GM12801 (cell line): Measurements from ENCODE around the gene REEP1.

ENCODE experiments used
- TF ChIP-seq, protein P1 (sequence below): IDR thresholded peaks from one replicate; pipeline ENCODE4 v1.5.1; 2011; ENCODE audit warnings: control low read depth; ENCODE audit not compliant: insufficient read length; ENCODE audit errors: extremely low read depth

REEP1 gene

DNA sequence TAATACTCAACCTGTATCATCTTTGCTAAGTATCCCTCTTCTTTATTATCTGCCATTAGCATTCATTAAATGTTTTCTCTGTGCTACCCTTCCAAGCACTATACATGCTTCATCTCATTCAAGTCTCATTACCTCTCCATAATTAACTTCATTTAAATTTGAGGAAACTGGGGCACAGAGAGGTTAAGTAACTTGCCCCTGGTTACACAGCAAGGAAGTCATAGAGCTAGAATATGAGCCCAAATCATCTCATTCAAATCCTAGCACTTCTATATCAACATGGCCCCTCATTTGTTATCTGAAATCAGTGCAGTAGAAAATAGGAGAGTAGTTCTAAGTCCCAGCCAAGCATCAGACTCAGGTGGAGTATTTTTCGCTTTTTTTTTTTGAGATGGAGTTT lies 133.8 kb downstream of the REEP1 start:
- TF ChIP-seq, protein P1, sequence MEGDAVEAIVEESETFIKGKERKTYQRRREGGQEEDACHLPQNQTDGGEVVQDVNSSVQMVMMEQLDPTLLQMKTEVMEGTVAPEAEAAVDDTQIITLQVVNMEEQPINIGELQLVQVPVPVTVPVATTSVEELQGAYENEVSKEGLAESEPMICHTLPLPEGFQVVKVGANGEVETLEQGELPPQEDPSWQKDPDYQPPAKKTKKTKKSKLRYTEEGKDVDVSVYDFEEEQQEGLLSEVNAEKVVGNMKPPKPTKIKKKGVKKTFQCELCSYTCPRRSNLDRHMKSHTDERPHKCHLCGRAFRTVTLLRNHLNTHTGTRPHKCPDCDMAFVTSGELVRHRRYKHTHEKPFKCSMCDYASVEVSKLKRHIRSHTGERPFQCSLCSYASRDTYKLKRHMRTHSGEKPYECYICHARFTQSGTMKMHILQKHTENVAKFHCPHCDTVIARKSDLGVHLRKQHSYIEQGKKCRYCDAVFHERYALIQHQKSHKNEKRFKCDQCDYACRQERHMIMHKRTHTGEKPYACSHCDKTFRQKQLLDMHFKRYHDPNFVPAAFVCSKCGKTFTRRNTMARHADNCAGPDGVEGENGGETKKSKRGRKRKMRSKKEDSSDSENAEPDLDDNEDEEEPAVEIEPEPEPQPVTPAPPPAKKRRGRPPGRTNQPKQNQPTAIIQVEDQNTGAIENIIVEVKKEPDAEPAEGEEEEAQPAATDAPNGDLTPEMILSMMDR, result no peak

GRCh38 chr2:86202702-86203101 lies 134.7 kb downstream of the REEP1 start:
- TF ChIP-seq, protein P1, result no peak

- TF ChIP-seq, protein P1, result no peak
These were observed 135.1 kb downstream of the REEP1 start for GRCh38 chr2:86202336-86202692.

DNA sequence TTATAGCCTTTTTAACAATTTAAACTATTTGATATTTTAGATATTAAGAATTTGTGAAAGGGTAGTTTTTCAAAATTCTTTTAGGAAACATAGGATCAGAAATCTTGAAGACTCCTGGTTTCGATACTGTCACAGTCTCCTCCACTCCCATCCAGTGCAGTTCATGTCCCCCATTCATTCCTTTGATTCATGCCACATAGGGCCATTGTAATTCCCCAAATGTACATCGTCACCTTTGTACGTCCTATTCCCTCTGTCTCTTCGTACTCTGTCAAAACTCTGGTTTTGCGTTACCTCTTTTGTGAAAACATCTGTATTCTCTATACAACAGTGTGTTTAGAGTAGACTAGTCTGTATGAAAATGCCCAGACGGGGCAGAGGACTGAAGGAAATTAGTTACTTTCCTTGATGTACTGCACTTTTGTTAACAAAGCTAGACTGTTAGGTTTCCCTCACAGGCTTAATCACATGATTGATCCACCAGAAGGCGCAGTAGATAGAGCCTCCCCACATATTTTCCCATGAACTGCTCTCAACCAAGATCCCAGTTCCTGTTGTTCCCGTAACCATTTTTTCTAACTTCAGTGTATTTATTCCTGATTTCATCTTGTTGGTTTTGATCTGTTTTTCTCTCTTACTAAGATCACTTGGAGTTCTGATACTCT lies 135.6 kb downstream of the REEP1 start:
- TF ChIP-seq, protein P1, result no peak

- TF ChIP-seq, protein P1, result no peak
These were observed 137.6 kb downstream of the REEP1 start for GRCh38 chr2:86199834-86200177.

DNA sequence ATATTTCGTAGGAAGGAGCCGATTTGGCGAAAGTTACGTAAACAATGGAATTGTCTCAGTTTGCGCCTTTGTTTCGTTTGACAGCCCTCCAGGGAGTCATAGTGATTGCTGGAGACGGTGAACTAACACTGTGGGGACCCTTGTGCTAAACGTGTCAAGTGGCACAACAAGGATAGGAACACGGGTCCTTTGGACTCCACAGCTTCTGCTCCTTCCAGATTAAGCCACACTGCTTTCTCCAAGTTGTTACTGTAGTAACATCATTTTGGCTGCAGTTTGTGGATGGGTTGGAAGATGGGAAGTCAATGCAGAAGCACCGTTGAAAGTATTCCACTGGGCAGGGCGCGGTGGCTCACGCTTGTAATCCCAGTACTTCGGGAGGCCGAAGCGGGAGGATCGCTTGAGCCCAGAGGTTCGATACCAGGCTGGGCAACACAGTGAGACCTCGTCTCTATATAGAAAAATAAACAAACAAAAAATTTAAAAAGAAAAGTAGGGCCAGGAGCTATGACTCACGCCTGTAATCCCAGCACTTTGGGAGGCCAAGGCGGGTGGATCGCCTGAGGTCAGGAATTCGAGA lies 141.5 kb downstream of the REEP1 start:
- TF ChIP-seq, protein P1, result no peak

GRCh38 chr2:86195055-86195807 lies 142.2 kb downstream of the REEP1 start, which contains the start of gene IMMT:
IMMT (minus strand) TSS chr2:86195462; CDS start chr2:86195382, 80 bp downstream.
- TF ChIP-seq, protein P1, result no peak
